Peyer's patch (tissue), 4 donors: Measurements from ENCODE around the gene KBTBD4.

Source experiments
- CTCF ChIP-seq, 6 experiments: fragments of 450-650 bp in 4 of 6; fragments of 200-600 bp in 2 of 6; sonication (generic) in 1 of 6; IDR thresholded peaks; one replicate each; pipeline ENCODE4 v1.5.1; 2017 to 2019; ENCODE audit warnings: antibody characterized with exemption in 6 of 6, mild to moderate bottlenecking in 3 of 6, moderate library complexity in 1 of 6
- POLR2A ChIP-seq, 2 donors: fragments of 450-650 bp; IDR thresholded peaks; one replicate each; pipeline ENCODE4 v1.5.1; 2017; ENCODE audit warnings: antibody characterized with exemption in 2 of 2, mild to moderate bottlenecking in 2 of 2, moderate library complexity in 2 of 2

GRCh38 chr11:47578524-47579494, at the start of gene KBTBD4, which contains the start of gene NDUFS3:
- peak in 1 of 6 experiments; percentile 17 for TF ChIP-seq CTCF (IDR thresholded peaks at IDR 0.05)
- peak; percentile 61 to 75 for TF ChIP-seq POLR2A (IDR thresholded peaks at IDR 0.05)
